ENCODE measurements around the gene RTP2. TPM values are rescaled to one million over a fixed set of nuclear protein-coding genes. Genes with fewer than 3 reads are reported as not detected.
A peak's percentile ranks its signal among the peaks of the same experiment; 100 is the strongest.

Gene RTP2
- total RNA-seq, 1 experiment from 2014 or later, result not detected

- ChIA-PET POLR2A (ENCODE audit: unreplicated experiment) (no interaction called here), CTCF (interaction anchor here (0.6 to 1.3 kb wide), 4 partner anchors 536 to 1215 kb away, joined by 3 to 13 read pairs (median 6); no protein-coding TSS in a partner anchor)
- intact Hi-C loops (cut with micrococcal nuclease), result loop anchor here (2.0 to 5.0 kb wide), 3 partner anchors 625 to 1494 kb away; no protein-coding TSS in a partner anchor
- peak overlapping the region; percentile 71 for H3K9ac ChIP-seq (ENCODE audit: low read length)
- H2AFZ ChIP-seq (ENCODE audit: low read length), result peak overlapping the region; percentile 85
- ATAC-seq (no peak), DNase-seq (no peak)
- no peaks in the 10 kb centered on the region for H3K27me3 ChIP-seq (ENCODE audit: low read length)
- no peaks in the 10 kb centered on the region for H3K9me3 ChIP-seq (ENCODE audit: low read length)
- peaks cover 59% of the 10 kb centered on the region for H3K79me2 ChIP-seq (ENCODE audit: low read length)
- TF ChIP-seq EZH2 (IDR thresholded peaks at IDR 0.05; ENCODE audit: low read length, unreplicated experiment), result no peak
- TF ChIP-seq CTCF (conservative IDR thresholded peaks at IDR 0.05; ENCODE audit: low read depth, low read length), result no peak
- no peak for TF ChIP-seq EZH2phosphoT487 (IDR thresholded peaks at IDR 0.05; ENCODE audit: borderline replicate concordance, low read length)
- 0 out of 2 replicates have a peak, but pooled peaks cover 5% of the 10 kb centered on the region for H4K20me1 ChIP-seq (ENCODE audit: low read length)
- H3K4me2 ChIP-seq (ENCODE audit: low read length), result peak overlapping the region; percentile 99
- no TSS peak for BruUV-seq (replicated peaks)
- peak overlapping the region; percentile 93 for H3K4me3 ChIP-seq (ENCODE audit: low read length)
- H3K36me3 ChIP-seq (ENCODE audit: low read depth, low read length), result peaks cover 5% of the 10 kb centered on the region; the same call in 1 of the 2 replicates
- H3K27ac ChIP-seq (ENCODE audit: low read length), result peak overlapping the region; percentile 56
- no peaks in the 10 kb centered on the region for H3F3A ChIP-seq (ENCODE audit: low read length, unreplicated experiment)
- peaks cover 35% of the 10 kb centered on the region for H3K4me1 ChIP-seq (ENCODE audit: insufficient read depth, low read length)
- no peaks in the 10 kb centered on the region for H3K9me2 ChIP-seq (replicated peaks; ENCODE audit: low read length)
Observed at GRCh38 chr3:187738071-187738330, 35.6 kb upstream of the RTP2 start.

- POLR2A ChIA-PET (ENCODE audit: unreplicated experiment), result no interaction called here
- intact Hi-C loops (cut with micrococcal nuclease), result loop anchor here (2.0 to 5.0 kb wide), 3 partner anchors 625 to 1495 kb away; no protein-coding TSS in a partner anchor
- Histone ChIP-seq H3K27me3 (ENCODE audit: low read length) (no peaks in the 10 kb centered on the region), H3K9me2 (replicated peaks; ENCODE audit: low read length) (no peaks in the 10 kb centered on the region), H2AFZ (ENCODE audit: low read length) (peak overlapping the region; percentile 85), H3F3A (ENCODE audit: low read length, unreplicated experiment) (no peaks in the 10 kb centered on the region), H3K9me3 (ENCODE audit: low read length) (no peaks in the 10 kb centered on the region), H3K4me1 (ENCODE audit: insufficient read depth, low read length) (peaks cover 30% of the 10 kb centered on the region), H3K9ac (ENCODE audit: low read length) (peak overlapping the region; percentile 71), H4K20me1 (ENCODE audit: low read length) (0 out of 2 replicates have a peak, but pooled peaks cover 5% of the 10 kb centered on the region), H3K4me3 (ENCODE audit: low read length) (peak overlapping the region; percentile 93), H3K79me2 (ENCODE audit: low read length) (peaks cover 54% of the 10 kb centered on the region), H3K27ac (ENCODE audit: low read length) (peak overlapping the region; percentile 56), H3K36me3 (ENCODE audit: low read depth, low read length) (peaks cover 7% of the 10 kb centered on the region; the same call in 1 of the 2 replicates), H3K4me2 (ENCODE audit: low read length) (peak overlapping the region; percentile 99)
- ATAC-seq (peak; percentile 2; the same call in 1 of the 2 replicates), DNase-seq (peak; percentile 65)
- BruUV-seq (replicated peaks), result no TSS peak
- TF ChIP-seq CTCF (conservative IDR thresholded peaks at IDR 0.05; ENCODE audit: low read depth, low read length) (no peak), EZH2 (IDR thresholded peaks at IDR 0.05; ENCODE audit: low read length, unreplicated experiment) (no peak), EZH2phosphoT487 (IDR thresholded peaks at IDR 0.05; ENCODE audit: borderline replicate concordance, low read length) (no peak)
- CTCF ChIA-PET, result interaction anchor here (0.6 to 1.3 kb wide), 5 partner anchors 19 to 1216 kb away, joined by 3 to 13 read pairs (median 4); no protein-coding TSS in a partner anchor
Observed at GRCh38 chr3:187737368-187738070, 35.2 kb upstream of the RTP2 start.

- Histone ChIP-seq H3K4me2 (ENCODE audit: low read length) (peak overlapping the region; percentile 99), H3K4me1 (ENCODE audit: insufficient read depth, low read length) (peaks cover 25% of the 10 kb centered on the region), H2AFZ (ENCODE audit: low read length) (no peak overlapping the region), H3K9me2 (replicated peaks; ENCODE audit: low read length) (no peaks in the 10 kb centered on the region), H3K27me3 (ENCODE audit: low read length) (no peaks in the 10 kb centered on the region), H3K27ac (ENCODE audit: low read length) (no peak overlapping the region), H3F3A (ENCODE audit: low read length, unreplicated experiment) (no peaks in the 10 kb centered on the region), H3K9ac (ENCODE audit: low read length) (no peak overlapping the region), H3K9me3 (ENCODE audit: low read length) (no peaks in the 10 kb centered on the region), H3K4me3 (ENCODE audit: low read length) (no peak overlapping the region; the same call in 1 of the 2 replicates), H4K20me1 (ENCODE audit: low read length) (0 out of 2 replicates have a peak, but pooled peaks cover 5% of the 10 kb centered on the region), H3K36me3 (ENCODE audit: low read depth, low read length) (peaks cover 7% of the 10 kb centered on the region; the same call in 1 of the 2 replicates), H3K79me2 (ENCODE audit: low read length) (peaks cover 49% of the 10 kb centered on the region)
- BruUV-seq (replicated peaks), result no TSS peak
- DNase-seq (no peak), ATAC-seq (no peak)
- no peak for TF ChIP-seq EZH2 (IDR thresholded peaks at IDR 0.05; ENCODE audit: low read length, unreplicated experiment)
- TF ChIP-seq CTCF (conservative IDR thresholded peaks at IDR 0.05; ENCODE audit: low read depth, low read length), result no peak
- no peak for TF ChIP-seq EZH2phosphoT487 (IDR thresholded peaks at IDR 0.05; ENCODE audit: borderline replicate concordance, low read length)
- intact Hi-C loops (cut with micrococcal nuclease), result loop anchor here (5.0 kb wide), 1 partner anchor 1495 kb away; no protein-coding TSS in a partner anchor
- CTCF ChIA-PET, result interaction anchor here (0.5 to 1.0 kb wide), 3 partner anchors 19 to 1216 kb away, joined by 8 to 13 read pairs (median 8); no protein-coding TSS in a partner anchor
- POLR2A ChIA-PET (ENCODE audit: unreplicated experiment), result interaction anchor here (0.6 kb wide), 1 partner anchor 482 kb away, joined by 7 read pairs; no protein-coding TSS in a partner anchor
Observed at GRCh38 chr3:187737006-187737367, 34.6 kb upstream of the RTP2 start.

Measured in PC-3 (cell line).